ENCODE data around the gene IL20.
"Not testable (repeated sequence)": the region's sequence is repeated elsewhere in the genome, so short reads cannot be mapped to it uniquely, and the experiment has no call there.

The IL20 gene

DNA sequence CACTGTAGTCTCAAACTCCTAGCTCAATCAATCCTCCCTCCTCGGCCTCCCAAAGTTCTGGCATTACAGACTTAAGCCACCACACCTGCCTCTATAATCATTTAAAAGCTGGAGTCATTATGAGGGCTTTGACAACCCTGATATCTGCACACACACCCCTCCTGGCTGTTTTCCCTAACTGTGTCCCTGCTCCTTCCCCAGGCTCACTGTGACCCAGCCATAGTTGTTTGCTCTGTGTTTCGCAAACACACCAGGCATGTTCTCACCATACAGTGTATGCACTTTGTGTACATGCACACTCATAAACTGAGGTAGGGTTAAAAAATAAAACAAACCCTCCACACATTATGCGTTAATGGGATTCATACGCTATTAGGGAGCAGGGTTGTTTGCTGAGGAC is 21.8 kb upstream of the IL20 start:
- no peak for DNase-seq

DNA sequence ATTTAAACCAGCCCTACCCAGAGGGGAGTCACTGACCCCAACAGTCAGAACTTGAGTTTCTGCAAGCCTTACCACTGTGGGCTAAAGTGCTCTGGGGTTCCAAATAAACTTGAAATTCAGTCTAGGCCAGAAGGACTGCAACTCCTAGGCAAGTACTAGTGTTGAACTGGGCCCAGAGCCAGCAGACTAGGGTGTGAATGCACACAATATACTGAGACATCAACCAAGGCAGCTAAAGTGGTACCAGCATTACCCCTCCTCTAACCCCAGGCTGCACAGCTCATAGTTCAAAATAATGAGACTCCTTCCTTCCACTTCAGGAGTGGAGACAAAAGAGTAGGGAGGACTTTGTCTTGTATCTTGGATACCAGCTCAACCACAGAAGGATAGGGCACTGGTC is 18.9 kb upstream of the IL20 start:
- no peak for DNase-seq

DNA sequence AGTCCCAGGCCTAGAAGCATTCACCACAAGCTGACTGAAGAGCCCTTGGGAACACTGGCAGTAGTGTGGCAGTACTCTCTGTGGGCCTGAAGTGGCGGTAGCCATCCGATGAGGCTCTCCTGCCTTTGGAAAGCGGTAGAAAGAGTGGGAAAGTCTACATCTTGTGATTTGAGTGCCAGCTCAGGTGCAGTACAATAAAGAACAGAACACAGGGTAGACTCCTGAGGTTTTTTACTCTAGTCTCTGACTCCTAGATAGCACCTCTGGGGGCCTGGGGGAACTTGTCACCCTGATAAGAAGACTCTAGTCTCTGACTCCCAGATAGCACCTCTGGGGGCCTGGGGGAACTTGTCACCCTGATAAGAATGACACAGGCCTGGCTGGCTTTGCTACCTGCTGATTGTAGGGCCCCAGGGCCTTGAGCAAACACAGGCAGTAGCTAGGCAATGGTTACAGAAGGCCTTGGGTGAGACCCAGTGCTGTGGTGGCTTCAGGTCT is 18.0 kb upstream of the IL20 start:
- DNase-seq, result no peak

DNA sequence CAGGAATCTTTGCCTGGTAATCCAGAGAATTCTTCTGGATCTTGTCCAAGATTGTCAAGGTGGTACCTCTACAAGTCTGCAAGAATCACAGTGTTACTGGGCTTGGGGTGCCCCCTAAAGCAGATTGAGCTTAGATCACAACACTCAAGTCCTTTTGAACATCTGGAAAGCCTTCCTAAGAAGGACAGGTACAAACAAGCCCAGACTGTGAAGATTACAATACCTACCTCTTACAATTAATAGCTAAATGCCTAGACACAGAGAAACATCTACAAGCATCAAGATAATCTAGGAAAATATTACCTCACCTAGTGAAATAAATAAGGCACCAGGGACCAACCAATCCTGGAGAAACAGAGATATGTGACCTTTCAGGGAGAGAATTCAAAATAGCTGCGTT is 17.5 kb upstream of the IL20 start:
- no peak for DNase-seq

DNA sequence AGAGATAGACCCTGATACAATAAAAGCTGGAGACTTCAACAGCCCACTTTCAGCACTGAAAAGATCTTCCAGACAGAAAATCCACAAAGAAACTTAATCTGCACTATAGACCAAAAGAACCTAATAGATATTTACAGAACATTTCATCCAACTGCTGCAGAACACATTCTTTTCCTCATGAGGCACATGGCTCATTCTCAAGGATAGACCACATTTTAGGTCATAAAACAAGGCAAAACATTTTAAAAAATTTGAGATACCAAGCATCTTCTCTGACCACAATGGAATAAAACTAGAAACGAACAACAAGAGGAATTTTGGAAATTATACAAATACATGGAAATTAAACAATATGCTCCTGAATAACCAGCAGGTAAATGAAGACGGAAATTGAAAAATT is 15.0 kb upstream of the IL20 start:
- DNase-seq, result no peak

DNA sequence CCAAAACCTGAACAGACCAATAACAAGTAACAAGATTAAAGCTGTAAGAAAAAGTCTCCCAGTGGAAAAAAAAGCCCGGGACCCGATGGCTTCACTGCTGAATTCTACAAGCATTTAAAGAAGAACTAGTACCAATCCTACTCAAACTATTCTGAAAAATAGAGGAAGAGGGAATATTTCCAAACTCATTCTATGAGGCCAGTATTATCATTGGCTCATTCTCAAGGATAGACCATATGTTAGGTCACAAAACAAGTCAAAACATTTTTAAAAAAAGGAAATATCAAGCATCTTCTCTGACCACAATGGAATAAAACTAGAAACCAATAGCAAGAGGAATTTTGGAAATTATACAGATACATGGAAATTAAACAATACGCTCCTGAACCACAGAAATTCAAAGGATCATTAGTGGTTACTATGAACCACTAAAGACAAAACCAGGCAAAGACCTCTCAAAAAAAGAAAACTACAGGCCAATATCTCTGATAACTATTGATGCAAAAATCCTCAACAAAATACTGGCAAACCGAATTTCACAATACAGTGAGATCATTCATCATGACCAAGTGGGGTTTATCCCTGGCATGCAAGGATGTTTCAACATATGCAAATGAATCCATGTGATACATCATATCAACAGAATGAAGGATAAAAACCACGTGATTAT is 13.9 kb upstream of the IL20 start:
- peak; percentile 57 for DNase-seq

DNA sequence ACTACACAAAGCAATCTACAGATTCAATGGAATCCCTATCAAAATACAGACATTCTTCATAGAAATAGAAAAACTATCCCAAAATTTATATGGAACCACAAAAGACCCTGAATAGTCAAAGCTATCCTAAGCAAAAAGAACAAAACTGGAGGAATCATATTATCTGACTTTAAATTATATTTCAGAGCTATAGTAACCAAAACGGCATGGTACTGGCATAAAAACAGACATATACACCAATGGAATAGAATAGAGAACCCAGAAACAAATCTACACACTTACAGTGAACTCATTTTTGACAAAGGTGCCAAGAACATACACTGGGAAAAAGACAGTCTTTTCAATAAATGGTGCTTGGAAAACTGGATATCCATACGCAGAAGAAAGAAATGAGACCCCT is 12.8 kb upstream of the IL20 start:
- not testable (repeated sequence) for DNase-seq

DNA sequence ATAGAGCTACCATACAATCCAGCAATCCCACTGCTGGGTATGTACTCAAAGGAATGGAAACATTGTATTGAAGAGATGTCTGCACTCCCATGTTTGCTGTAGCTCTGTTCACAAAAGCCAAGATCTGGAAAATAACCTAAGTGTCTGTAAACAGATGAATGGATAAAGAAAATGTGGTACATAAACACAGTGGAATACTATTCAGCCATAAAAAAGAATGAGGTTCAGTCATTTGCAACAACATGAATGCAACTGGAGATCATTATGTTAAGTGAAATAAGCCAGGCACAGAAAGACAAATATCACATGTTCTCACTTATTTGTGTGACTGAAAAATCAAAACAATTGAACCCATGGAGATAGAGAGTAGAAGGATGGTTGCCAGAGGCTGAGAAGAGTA is 11.7 kb upstream of the IL20 start:
- DNase-seq, result not testable (repeated sequence)

DNA sequence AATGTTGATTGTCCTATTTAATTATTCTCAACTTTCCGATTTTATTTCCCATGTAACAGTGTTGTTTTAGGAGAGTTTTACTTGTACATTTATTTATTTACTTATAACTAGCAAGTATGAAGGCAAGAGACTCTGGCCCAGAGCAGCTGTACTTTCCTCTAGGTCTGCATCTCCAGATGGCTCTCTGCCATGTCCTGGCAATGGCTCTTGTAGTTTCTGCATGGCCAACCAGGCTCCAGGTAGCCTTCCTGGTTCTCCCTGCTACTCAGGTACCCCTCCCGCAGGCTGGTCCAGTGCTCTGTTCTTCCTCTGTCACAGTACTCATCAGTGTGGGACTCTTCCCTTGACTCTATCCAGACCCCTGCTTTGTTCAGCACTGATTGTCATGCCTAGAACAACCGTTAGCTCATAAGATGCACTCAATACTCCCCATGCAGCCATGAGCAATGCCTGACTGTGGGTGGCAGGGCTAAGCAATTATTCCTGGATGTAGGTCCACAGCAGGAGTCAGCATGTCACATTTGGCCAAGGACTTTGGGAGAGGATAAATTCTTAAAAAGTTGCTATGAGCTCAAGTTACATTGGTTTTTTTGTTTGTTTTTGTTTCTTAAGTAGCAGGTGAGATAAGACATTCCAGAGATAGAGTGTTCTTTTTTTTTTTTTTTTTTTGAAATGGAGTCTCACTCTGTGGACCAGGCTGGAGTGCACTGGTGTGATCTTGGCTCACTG is 10.9 kb upstream of the IL20 start:
- no peak for DNase-seq

DNA sequence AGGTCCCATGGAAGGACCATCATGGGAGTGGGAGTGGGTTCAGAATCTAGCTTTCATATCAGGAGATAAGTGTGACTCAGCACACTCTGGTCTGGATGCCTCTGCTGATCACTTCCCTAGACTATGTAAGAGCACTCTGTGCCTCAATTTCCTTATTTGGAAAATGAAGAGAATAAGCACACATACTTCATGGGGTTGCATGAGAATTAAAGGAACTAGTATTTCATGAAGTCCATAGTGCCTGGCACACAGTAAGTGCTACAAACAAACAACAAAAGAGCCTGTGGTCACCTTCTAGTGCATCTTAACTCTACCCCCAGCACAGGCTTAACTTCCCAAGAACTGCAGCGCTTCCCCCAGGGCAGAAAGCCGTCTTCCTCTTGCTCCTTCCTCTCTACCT is 9.6 kb upstream of the IL20 start:
- no peak for DNase-seq

DNA sequence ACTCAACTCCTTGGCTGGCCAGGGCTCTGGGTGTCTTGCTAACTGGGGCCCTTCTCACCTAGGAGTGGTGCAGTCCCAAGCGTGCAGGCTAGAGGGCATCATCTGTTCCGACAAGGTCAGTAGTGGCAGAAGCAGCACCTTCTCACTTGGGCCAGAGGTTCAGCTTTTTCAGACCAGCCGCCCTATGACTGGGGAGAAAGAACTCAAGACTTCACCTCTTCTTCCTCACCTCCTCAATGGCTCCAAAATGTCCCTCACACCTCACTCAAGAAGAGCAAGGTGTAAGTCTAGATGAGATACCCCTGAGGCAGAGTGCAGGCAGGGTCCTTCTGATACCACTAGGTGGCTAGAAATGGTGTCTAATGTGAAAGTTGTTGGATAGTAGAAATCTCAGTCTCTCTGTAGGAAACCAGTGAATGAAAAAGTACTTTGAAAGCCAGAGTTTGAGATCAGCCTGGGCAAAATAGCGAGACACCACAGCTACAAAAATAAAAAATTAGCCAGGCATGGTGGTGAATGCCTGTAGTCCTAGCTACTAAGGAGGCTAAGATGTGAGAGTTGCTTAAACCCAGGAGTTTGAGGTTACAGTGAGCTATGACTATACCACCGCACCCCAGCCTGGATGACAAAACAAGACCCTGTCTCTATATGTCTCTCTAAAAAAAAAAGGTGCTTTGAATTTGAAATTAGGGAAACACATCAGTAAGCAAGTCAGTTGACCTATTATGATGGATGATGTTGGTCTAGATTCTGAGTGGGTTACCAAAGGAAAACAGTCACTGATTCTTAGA is 8.6 kb upstream of the IL20 start:
- no peak for DNase-seq

DNA sequence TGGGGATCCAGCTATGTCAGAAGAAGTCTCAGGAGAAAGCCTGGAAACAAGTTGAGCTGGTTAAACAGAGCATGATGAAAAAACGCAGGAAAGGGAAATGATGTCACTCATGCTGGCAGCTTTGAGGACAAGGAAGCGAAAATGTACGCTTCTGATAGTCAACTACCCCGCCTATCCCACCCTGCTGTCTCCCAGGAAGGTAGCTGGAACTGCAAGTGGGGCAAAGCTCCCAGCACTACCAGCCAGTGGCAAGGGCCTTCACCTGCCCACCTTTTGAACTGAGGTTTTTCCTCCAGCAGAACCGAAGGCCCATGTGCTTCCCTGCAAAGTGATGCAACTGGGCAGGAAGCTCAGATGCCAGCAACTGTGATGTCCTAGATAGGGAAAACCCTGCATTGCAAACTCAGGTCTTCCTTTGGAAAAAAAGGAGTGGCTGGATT is 6.3 kb upstream of the IL20 start:
- DNase-seq, result no peak

DNA sequence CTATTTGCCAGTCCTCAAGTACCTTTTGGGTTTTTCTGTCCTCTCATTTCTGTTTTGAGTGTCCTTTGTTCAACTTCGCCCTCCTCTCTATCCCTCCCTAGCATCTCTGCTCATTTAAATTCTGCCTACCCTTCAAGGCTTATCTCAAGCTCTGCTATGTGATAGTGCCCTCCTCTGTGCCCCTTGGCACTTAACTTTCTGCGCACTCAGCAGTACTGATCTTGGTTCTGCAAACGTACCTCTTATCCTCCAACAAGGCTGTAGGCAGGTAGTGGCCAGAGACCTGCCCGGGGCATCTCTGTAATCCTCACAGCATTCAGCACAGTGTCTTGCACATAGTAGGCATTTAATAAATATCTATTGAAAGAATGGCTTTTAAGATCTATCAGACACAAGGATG is 5.3 kb upstream of the IL20 start:
- DNase-seq, result no peak

DNA sequence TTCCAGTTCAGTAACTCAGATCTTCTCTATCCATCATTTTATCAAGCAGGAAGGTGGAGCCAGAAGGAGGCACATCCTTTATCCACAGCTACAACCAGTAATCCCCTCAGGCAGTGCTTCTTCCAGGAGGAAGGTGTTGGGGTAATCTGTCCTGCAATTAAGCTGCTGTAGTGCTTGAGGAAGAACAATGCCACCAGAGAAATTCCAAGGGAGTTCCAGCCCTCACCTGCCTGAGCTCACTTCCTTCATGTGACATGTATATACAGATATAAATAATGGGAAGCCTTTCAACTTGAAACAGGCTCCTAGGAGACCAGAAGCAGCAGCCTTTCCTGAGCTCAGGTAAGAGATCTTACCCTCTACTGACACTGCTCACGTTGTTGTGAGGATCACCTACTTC is 2.2 kb upstream of the IL20 start:
- DNase-seq, result no peak

DNA sequence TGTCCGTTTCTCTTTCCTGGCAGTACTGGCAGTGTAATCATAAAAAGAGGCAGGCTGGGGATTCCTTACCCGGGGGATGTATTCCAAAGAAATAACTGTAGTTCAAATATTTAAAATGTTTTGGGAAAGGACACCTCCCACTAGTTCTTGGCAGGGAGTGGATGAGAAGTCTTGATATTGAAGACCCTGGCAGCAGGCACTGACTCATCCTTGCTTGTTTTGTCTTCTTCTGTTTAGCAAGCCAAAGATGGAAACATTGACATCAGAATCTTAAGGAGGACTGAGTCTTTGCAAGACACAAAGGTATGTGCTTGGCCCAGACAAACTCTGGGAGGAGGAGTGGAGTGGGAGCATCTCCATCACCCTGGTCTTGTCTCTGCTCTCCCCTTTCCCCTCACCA is 639 bp downstream of the IL20 start:
- peak; percentile 80 for DNase-seq

DNA sequence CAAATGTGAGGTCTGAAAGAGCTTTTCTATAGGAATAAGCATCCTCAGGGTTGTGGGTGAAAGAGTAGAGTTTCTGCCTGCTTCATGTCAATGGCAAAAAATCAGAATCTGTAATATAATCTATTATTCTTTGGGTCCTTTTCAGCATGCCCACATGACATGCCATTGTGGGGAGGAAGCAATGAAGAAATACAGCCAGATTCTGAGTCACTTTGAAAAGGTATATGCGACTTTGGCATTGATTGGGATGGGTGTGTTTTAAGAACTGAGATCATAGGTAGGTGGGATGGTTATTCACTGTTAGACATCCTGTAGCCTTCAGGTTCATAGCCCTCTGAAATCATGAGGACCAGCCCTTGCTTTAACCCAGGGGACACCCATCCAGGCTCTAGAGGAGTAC is 1.8 kb downstream of the IL20 start:
- no peak for DNase-seq

DNA sequence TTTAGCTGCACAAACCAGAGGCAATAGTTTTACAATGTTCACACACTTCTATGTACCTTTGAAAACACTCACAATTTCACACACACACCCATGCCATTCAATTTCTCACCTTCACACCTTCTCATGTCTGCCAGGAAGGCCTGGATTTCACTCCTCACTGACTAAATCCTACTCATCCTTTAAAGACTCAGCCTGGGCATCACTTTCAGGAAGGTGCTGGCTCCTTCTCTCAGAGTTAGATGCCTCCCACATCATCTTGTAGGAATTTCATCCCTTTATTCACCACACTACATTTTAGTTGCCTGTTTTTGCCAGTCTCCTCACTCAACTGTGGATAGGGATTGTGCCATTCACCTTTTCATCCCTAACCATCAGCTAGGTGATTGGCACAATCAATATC is 2.3 kb downstream of the IL20 start:
- DNase-seq, result no peak

DNA sequence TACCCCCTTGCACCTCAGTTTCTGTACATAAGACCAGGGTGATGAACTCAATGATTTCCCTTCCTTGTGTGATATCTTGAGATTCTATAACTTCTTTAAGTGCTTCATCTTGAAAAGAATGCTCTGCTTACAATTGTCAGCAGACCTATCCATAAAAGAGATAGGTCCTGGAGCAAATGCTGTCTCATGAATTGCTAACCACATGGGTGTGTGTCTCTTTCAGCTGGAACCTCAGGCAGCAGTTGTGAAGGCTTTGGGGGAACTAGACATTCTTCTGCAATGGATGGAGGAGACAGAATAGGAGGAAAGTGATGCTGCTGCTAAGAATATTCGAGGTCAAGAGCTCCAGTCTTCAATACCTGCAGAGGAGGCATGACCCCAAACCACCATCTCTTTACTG is 2.8 kb downstream of the IL20 start:
- no peak for DNase-seq

DNA sequence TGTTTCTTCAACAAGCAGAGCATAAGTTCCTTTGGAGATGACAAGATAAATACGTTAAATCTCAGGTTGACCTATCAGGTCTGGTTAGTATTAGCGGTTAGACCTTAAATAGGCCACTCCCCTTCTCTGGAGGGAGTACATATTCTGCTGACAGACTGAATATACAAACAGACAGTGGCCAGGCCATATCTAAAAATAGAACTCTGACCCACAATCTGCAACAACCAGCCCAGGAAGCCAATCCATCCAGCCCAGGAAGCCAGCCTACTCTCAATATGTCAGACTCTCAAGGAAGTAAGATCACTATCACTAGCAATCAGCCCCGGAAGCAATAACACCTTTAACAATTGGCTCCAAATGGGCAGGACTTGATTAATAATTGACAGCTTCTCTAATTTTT is 6.7 kb downstream of the IL20 start:
- DNase-seq, result no peak

DNA sequence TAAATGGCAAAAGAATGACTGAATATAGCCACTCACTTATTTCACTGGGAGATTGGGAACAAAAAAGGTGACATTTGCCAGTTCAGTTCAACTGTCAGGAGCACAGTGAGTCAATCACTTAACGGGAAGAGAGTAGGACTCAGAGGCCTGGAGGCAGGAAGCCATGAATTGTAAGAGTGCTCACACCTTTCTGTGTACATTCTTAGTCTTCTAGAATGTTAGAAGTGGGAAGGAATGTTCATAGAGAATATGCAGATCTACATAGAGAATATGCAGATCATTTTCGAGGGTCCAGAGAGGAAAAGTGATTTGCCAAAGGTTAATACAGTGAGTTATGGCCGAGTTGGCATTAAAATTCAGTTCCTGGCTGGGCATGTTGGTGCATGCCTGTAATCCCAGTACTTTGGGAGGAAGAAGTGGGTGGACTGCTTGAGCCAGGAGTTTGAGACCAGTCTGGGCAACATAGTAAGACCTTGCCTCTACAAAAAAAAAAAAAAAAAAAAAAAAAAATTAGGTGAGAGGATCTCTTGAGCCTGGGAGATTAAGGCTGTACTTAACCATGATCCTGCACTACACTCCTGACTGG is 8.3 kb downstream of the IL20 start:
- DNase-seq, result no peak

DNA sequence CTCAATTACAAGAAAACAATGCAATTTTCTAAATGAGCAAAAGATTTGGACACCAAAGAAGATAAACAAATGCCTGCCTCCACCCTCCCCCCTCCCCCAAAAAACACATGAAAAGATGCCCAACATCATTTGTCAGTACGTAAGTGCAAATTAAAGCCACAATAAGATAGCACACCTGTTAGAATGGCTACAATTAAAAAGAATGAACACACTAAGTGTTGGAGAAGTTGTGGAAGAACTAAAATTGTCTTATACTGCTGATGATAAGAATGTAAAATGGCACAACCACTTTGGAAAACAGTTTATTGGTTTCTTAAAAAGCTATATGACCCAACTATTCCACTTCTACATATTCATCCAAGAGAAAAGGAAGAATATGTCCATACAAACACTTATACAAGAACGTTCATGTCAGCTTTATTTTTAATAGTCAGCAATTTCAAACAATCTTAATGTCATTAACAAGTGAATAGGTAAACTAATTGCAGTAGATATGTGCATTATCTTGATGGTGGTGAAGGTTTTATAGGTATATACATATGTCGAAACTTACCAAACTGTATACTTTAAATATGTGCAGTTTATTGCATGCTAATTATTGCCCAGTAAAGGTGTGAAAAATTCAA is 10.4 kb downstream of the IL20 start:
- no peak for DNase-seq

DNA sequence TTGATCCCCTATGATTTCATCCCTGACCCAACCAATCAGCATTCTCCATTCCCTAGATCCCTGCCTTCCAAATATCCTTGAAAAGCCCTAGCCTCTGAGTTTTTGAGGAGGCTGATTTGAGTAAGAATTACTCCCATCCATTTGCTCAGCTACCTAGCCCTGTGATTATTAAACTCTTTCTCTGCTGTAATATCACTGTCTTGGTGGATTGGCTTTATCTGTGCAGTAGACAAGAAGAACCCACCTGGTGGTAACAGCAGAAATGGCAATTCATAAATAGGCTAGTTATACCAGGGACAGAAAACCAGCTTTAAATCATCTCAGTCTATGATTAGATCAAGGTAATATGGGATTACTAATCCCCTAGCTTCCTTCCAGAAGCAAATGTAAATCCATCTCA is 13.0 kb downstream of the IL20 start:
- no peak for DNase-seq

DNA sequence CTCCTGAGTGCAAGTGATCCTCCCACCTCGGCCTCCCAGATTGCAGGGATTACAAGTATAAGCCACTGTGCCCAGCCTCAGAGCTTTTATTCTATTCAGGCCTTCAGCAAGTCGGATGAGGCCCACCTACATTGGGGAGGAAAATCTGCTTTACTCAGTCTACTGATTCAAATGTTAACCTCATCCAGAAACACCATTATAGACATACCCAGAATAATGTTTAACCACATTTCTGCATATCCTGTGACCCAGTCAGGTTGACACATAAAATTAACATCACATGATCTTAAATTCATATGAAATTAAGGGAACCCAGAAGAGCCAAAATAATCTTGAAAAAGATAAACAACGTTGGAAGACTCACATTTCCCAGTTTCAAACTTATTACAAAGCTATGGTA is 14.9 kb downstream of the IL20 start:
- DNase-seq, result no peak

Data from fibroblast of skin of back (primary cell).